ENCODE measurements around the gene UBXN7. TPM values are rescaled to one million over a fixed set of nuclear protein-coding genes. Genes with fewer than 3 reads are reported as not detected.
"Not testable (repeated sequence)": the region's sequence is repeated elsewhere in the genome, so short reads cannot be mapped to it uniquely, and the experiment has no call there.

The UBXN7 gene
- total RNA-seq, 1 donor from 2014 or later: 65.5 TPM

- H3K9me3 Mint-ChIP-seq; H3K4me3 Mint-ChIP-seq; H3K4me1 Mint-ChIP-seq; H3K27me3 Mint-ChIP-seq; H3K27ac Mint-ChIP-seq; DNase-seq; intact Hi-C loops (cut with micrococcal nuclease): not testable (repeated sequence)
- H3K36me3 Mint-ChIP-seq (ENCODE audit: low read depth): peaks cover 22% of the 10 kb centered on the region
These were observed 129.3 kb downstream of the UBXN7 start for GRCh38 chr3:196302960-196303359.

- intact Hi-C loops (cut with micrococcal nuclease); H3K9me3 Mint-ChIP-seq; H3K4me3 Mint-ChIP-seq; H3K4me1 Mint-ChIP-seq; H3K27ac Mint-ChIP-seq; H3K27me3 Mint-ChIP-seq; DNase-seq: not testable (repeated sequence)
- peaks cover 22% of the 10 kb centered on the region for H3K36me3 Mint-ChIP-seq (ENCODE audit: low read depth)
These were observed 129.7 kb downstream of the UBXN7 start for GRCh38 chr3:196302551-196302950.

GRCh38 chr3:196298521-196298920 is 133.7 kb downstream of the UBXN7 start:
- intact Hi-C loops (cut with micrococcal nuclease): no loop called here
- Mint-ChIP-seq H3K4me3 (no peak overlapping the region), H3K4me1 (peaks cover 3% of the 10 kb centered on the region), H3K27ac (no peak overlapping the region), H3K9me3 (no peaks in the 10 kb centered on the region), H3K36me3 (ENCODE audit: low read depth) (peaks cover 18% of the 10 kb centered on the region), H3K27me3 (no peaks in the 10 kb centered on the region)
- DNase-seq: no peak

Other genes starting within 250 kb of the UBXN7 start
- gene ZDHHC19, start 221.0 kb downstream of the UBXN7 start, total RNA-seq: not detected in 2 replicates
- not detected in 2 replicates for gene SLC51A, start 215.9 kb downstream of the UBXN7 start, total RNA-seq
- gene PCYT1A, start 144.7 kb downstream of the UBXN7 start, total RNA-seq: 54.2 and 56.0 TPM in 2 replicates
- 11.8 and 12.8 TPM in 2 replicates for gene DYNLT2B, start 114.2 kb downstream of the UBXN7 start, total RNA-seq
- not detected in 2 replicates for gene TM4SF19, start 94.0 kb downstream of the UBXN7 start, total RNA-seq
- gene RNF168, start 71.3 kb upstream of the UBXN7 start, total RNA-seq: 32.8 and 33.3 TPM in 2 replicates
- not detected in 2 replicates for gene SMCO1, start 82.9 kb upstream of the UBXN7 start, total RNA-seq
- gene WDR53, start 136.1 kb upstream of the UBXN7 start, total RNA-seq: 18.4 and 24.5 TPM in 2 replicates
- 25.5 and 25.9 TPM in 2 replicates for gene FBXO45, start 136.2 kb upstream of the UBXN7 start, total RNA-seq
- gene NRROS, start 207.3 kb upstream of the UBXN7 start, total RNA-seq: 38.2 and 39.0 TPM in 2 replicates